Effector CD4-positive, alpha-beta T cell (primary cell): ENCODE results near the gene TMEM120B.
"Not testable (repeated sequence)": the region's sequence is repeated elsewhere in the genome, so short reads cannot be mapped to it uniquely, and the experiment has no call there.

ENCODE experiments used
- DNase-seq: peaks from one replicate; pipeline ENCODE4 v3.0.0-alpha.2; 2020

The TMEM120B gene

DNA sequence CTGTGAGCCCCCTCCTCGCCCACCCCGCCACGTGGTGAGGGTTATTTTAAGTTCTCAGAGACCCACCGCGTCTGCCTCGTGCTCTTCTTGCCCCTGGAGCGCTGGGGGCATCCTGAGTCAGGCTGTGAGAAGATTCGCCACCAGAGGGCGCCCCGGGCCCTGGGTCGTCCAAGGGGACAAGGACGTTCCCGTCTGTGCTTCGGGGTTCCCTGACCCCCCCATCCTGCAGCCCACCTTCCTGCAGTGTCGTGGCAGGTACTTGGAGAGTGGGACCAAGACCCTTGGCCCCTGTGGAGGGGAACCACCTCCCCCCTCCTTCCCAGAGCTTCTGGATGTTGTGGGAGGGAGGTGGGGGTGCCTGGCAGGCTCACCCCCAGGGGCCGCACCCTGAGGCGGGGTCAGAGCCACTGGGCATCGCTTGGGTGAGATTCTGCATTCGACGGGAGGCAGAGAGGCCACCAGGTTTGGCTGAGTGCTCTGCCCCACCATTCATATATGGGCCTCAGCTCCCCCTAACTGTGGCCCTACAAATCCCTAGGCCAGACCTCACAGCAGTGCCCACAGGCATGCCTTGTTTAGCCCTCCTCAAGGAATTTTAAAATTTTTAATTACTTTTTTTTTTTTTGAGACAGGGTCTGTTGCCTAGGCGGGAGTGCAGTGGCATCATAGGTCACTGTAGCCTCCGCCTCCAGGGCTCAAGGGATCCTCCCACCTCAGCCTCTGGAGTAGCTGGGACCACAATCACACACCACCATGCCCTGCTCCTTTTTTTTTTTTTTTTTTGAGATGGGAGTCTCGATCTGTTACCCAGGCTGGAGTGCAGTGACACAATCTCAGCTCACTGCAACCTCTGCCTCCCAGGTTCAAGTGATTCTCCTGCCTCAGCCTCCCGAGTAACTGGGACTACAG, 63.9 kb downstream of the TMEM120B start:
- peak; percentile 92 for DNase-seq

- DNase-seq, result no peak
Observed at GRCh38 chr12:121778567-121779421, 66.2 kb downstream of the TMEM120B start.

DNA sequence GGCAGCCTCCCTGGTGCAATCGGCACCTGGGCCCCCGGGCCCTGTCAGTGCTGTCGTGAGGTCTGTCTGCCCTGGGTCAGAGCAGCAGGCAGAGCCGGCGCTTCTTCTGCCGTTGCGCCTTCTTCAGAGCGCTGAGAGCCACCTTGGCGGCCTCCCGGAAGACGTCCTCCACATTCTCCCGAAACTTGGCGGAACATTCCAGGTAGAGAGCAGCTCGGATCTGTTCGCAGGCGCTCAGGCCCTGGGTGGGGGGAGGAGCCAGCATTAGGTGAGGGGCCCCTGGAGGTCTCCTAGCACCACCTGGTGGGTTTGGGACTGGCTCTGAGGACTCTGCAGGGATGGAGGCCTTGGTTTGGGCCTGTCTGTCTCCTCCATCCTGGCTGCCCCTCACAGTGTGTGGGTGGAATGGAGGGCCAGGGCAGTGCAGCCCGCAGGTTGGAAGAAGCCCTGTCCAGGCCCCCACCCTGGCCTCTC, 66.9 kb downstream of the TMEM120B start:
- DNase-seq, result no peak

DNA sequence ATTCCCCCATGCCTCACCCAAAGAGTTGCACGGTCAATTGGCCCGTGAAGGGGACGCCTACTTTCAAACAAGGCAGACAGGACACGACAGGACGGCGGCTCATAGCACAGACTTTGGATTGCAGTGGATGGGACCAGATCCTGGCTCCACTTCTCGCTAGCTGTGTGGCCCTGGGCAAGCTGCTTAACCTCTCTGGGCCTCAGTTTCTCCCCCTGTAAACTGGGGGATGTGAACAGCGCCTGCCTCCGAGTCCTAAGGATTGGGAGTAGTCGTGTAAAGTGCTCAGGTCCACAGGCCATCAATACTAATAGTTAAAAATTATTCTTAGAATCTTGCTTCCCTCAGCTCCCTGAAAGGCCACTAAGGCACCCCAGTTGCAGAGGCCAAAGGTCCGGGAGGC, 67.9 kb downstream of the TMEM120B start:
- DNase-seq, result no peak

DNA sequence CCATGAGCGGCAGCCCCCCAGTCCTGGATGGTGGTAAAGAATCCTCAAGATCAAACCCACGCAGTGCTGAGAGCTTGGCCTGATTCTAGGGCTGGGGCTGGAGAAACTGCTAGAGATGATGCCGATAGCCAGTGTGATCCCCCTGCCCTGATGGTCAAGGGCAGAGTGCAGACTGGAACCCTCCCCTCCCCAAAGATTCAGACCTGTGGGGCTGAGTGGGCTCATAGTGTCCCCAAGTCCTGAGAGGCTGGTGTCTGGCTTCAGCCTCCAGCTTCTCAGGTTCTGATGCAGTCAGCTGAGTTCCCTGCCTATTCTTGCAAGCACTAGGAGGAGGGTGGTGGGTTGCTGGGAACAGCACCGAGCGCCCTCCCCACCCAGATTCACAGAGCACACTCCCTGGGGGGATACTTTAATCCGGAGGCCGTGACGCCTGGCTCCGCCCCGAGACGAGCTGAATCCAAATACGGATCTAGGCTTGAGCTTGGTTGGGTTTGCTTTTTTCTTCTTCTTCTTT, 69.0 kb downstream of the TMEM120B start:
- DNase-seq, result no peak

- peak; percentile 48 for DNase-seq
Observed at GRCh38 chr12:121781998-121782979, 69.7 kb downstream of the TMEM120B start.

- no peak for DNase-seq
Observed at GRCh38 chr12:121783766-121784165, 71.2 kb downstream of the TMEM120B start.

GRCh38 chr12:121784460-121784859, 71.9 kb downstream of the TMEM120B start:
- no peak for DNase-seq

DNA sequence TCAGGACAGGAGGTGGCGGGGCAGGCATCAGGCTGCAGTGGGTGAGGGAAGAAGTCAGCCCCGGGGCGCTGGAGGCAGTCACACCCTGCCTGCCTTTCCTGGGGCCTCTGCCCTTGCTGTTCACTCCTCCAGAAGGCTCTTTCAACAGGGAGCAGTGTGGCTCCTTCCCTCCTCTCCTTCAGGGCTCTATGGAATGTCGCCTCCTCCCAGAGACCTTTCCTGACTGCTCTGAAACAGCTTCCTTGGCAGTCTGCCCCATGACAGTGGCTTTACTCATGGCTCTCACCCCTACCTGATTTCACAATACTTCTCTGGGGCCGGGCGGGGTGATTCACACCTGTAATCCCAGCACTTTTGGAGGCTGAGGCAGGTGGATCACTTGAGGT, 73.9 kb downstream of the TMEM120B start:
- DNase-seq, result peak; percentile 44

DNA sequence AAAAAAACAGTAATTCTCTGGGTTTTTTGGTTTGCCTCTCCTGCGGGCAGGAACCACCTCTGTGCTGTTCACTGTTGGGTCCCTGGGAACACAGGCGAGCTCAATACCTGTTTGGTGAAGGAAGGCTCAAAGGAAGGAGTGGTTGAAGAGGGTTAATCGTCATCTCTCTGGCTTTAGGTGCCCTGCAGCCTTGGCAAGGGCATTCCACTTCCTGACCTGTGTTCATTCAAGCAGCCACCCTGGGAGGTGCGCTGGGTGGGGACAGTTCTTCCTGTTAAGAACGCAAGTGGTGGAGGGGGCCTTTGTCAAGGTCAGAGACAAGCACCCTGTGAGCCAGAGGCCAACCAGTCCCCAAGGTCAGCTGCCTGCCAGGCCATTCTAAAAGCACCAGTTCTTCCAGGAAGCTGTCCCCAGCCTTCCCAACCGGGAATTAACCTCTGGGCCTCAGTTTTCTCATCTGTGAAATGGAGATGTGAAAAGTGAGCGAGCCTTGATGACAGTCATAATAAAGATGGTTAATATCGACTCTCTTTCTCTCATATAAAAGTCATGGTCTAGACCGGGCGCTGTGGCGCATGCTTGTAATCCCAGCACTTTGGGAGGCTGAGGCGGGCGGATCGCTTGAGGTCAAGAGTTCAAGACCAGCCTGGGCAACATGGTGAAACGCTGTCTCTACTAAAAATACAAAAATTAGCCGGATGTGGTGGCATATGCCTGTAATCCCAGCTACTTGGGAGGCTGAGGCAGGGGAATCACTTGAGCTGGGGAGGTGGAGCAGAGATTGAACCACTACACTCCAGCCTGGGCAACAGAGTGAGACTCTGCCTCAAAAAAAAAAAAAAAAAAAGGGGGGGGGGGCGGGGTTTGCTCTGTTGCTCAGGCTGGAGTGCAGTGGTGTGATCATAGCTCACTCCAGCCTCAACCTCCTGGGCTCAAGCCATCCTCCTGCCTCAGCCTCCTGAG, 74.8 kb downstream of the TMEM120B start:
- DNase-seq, result no peak

- DNase-seq, result no peak
Observed at GRCh38 chr12:121788176-121788818, 75.7 kb downstream of the TMEM120B start.

- no peak for DNase-seq
Observed at GRCh38 chr12:121789233-121789781, 76.8 kb downstream of the TMEM120B start.

DNA sequence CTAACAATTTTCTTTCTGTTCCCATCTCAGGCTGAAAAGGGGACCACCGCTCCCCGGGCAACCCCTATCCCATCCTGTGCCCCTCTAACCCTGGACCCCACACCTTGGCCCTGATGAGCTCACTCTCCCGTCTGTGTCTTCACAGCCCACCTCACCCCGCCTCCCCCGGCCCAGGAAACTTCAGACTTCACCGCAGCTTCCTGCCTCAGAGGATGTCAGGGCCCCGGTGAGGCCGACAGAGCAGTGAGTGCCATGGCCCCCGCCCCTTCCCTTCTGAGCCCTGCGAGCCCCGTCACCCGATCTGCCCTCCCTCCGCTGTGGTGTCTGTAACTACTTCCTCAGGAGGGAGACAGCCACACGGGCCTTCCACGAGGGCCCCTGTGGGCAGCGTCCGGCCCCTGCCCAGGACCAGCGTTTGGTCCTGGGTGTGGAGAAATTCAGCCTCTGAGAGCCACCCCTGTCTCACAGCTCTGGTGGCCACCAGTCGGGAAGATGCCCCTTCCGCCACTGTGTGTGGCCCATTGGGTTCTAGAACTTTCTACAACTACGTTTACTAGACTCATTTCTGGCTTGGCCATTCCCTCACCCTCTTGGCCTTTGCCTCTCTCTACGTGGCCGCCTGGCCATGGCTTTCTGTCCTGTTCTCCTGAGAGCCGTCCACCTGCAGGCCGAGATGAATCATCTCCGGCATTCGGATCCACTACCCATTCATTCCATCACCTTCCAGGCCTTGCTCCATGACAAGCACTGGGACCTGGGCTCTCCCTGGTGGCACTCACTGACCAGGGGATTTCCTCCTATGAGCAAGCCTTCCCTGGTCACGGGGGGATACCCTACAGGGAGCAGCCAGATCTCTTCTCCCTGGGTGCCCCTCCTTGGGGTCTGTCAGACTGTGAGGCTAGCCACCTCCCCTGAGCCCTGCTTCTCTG, 77.5 kb downstream of the TMEM120B start:
- DNase-seq, result peak; percentile 93

GRCh38 chr12:121790785-121791184, 78.2 kb downstream of the TMEM120B start:
- DNase-seq, result not testable (repeated sequence)

GRCh38 chr12:121791671-121792551, 79.4 kb downstream of the TMEM120B start:
- no peak for DNase-seq

DNA sequence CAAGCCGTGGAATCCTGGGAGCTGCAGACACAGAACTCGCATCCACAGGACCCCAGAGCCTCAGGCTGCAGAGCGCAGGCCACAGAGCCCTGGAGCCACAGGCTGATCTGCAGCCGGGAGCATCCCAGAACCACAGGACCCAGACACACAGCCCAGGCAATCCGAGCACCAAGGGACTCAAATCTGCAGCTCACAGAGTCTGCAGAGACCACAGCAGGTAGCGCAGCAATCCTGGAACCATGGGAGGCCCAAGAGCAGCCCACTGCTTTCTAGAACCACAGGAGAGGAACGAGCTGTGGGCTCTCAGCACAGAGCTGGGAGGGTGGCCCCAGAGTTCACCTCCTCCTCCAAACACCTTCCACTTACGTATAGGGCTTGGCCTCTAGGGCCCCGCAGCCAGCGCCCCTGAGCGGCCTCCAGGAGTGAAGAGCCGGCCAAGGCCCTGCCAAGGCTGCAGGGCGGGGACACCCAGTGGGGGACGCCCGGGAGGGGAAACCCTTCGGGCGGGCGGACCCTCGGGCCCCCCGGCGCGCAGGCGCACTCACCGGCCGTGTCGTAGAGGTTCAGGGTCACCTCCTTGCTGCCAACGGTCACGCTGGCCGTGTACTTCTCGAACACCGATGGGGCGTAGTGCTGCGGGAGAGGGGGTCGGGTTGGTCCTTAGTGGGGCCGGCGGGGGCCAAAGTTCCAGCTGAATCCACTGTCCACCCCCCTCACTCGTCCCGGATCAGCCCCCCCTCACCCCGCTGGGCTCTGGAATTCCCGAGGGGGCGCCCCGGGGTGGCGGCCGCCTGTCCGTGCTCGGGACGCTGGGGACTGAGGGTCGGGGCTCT, 80.3 kb downstream of the TMEM120B start:
- DNase-seq, result peak; percentile 44

GRCh38 chr12:121793440-121793837, 80.9 kb downstream of the TMEM120B start, which contains the start of gene RHOF:
Gene RHOF (minus strand): TSS chr12:121793688. CDS start chr12:121793633, 55 bp downstream.
- no peak for DNase-seq
